PFSK-1 (cell line): ENCODE data around the gene ACKR2.

ENCODE experiments used
- FOXP2 ChIP-seq: optimal IDR thresholded peaks from 2 replicates; pipeline ENCODE3; 2011; ENCODE audit warnings: borderline replicate concordance, control low read depth, inconsistent platforms; ENCODE audit not compliant: insufficient read depth; ENCODE audit errors: extremely low read length, extremely low read depth
- POLR2AphosphoS5 ChIP-seq: IDR thresholded peaks from 2 replicates; pipeline ENCODE4 v1.6.1; 2012; ENCODE audit warnings: low read depth, mild to moderate bottlenecking, control low read depth, low read length, moderate library complexity
- REST ChIP-seq, 2 experiments: IDR thresholded peaks; 2 replicates each; pipeline versions ENCODE4 v1.6.1 to v1.8.0; 2011 to 2012; ENCODE audit warnings: low read depth in 2 of 2, low read length in 2 of 2, control low read depth in 1 of 2, inconsistent platforms in 1 of 2, mild to moderate bottlenecking in 1 of 2, moderate library complexity in 1 of 2; ENCODE audit not compliant: insufficient read depth in 1 of 2
- SIN3A ChIP-seq: IDR thresholded peaks from 2 replicates; pipeline ENCODE4 v1.6.1; 2012; ENCODE audit warnings: mild to moderate bottlenecking, low read length, moderate library complexity, borderline replicate concordance; ENCODE audit not compliant: insufficient read depth
- TAF1 ChIP-seq: IDR thresholded peaks from 2 replicates; pipeline ENCODE4 v1.6.1; 2012; ENCODE audit warnings: low read length, control low read depth, borderline replicate concordance; ENCODE audit not compliant: insufficient read depth

ACKR2 gene

GRCh38 chr3:42914771-42915515, 105.7 kb downstream of the ACKR2 start:
- TF ChIP-seq FOXP2 (no peak), SIN3A (no peak), REST (IDR thresholded peaks at IDR 0.05; ENCODE audit: insufficient read depth in 1 of 2, low read depth in 2 of 2, low read length in 2 of 2) (no peak), TAF1 (no peak), POLR2AphosphoS5 (no peak)
